Vagina (tissue), 2 donors: ENCODE measurements around the gene ANGEL1. TPM values are rescaled to one million over a fixed set of nuclear protein-coding genes. Genes with fewer than 3 reads are reported as not detected.

Experiments used
- DNase-seq, 2 donors: peaks; one replicate each; pipeline ENCODE4 v3.0.0-alpha.2; 2017; ENCODE audit errors: extremely low spot score in 2 of 2
- H3K27ac ChIP-seq: fragments of 200-600 bp; sonication (generic); one replicate; pipeline ENCODE4 v1.5.1; 2019
- H3K27me3 ChIP-seq: fragments of 200-600 bp; sonication (generic); one replicate; pipeline ENCODE4 v1.5.1; 2019
- H3K36me3 ChIP-seq, 2 donors: fragments of 200-600 bp; sonication (generic); one replicate each; pipeline ENCODE4 v1.5.1; 2017 to 2019
- H3K4me1 ChIP-seq: fragments of 200-600 bp; sonication (generic); one replicate; pipeline ENCODE4 v1.5.1; 2019
- H3K4me3 ChIP-seq, 2 donors: fragments of 200-600 bp; sonication (generic); 1 replicate in 1 of 2; 2 replicates in 1 of 2; pipeline ENCODE4 v1.5.1; 2016 to 2019
- H3K9me3 ChIP-seq: fragments of 200-600 bp; sonication (generic); one replicate; pipeline ENCODE4 v1.5.1; 2019
- POLR2A ChIP-seq, 2 donors: fragments of 450-650 bp; IDR thresholded peaks; one replicate each; pipeline ENCODE4 v1.6.1; 2017; ENCODE audit warnings: antibody characterized with exemption in 2 of 2, mild to moderate bottlenecking in 2 of 2, moderate library complexity in 2 of 2
- POLR2AphosphoS5 ChIP-seq, 2 donors: sonication (generic); formaldehyde crosslinking; IDR thresholded peaks; one replicate each; pipeline ENCODE4 v1.9.0; 2017; ENCODE audit warnings: antibody characterized with exemption in 2 of 2, mild to moderate bottlenecking in 2 of 2, low read depth in 1 of 2; ENCODE audit not compliant: insufficient read depth in 1 of 2
- intact Hi-C: fragments of 100-400 bp; cut with DNase I; formaldehyde crosslinking; loops from one replicate; pipeline ENCODE4 v1.15.1; 2023
- total RNA-seq: library from RNA; depleted of rRNA; stranded (reverse); fragments of >200 nt; gene quantifications from one replicate; pipeline ENCODE4 v1.2.3, GENCODE V29; 2016
- TF ChIP-seq, protein P1 (sequence below), 3 experiments: fragments of 450-650 bp in 2 of 3; fragments of 200-600 bp in 1 of 3; sonication (generic) in 1 of 3; IDR thresholded peaks; one replicate each; pipeline ENCODE4 v1.5.1; 2017 to 2019; ENCODE audit warnings: antibody characterized with exemption in 3 of 3, mild to moderate bottlenecking in 2 of 3, moderate library complexity in 2 of 3

Gene ANGEL1
- total RNA-seq, 1 donor from 2014 or later, result 13.0 TPM

DNA sequence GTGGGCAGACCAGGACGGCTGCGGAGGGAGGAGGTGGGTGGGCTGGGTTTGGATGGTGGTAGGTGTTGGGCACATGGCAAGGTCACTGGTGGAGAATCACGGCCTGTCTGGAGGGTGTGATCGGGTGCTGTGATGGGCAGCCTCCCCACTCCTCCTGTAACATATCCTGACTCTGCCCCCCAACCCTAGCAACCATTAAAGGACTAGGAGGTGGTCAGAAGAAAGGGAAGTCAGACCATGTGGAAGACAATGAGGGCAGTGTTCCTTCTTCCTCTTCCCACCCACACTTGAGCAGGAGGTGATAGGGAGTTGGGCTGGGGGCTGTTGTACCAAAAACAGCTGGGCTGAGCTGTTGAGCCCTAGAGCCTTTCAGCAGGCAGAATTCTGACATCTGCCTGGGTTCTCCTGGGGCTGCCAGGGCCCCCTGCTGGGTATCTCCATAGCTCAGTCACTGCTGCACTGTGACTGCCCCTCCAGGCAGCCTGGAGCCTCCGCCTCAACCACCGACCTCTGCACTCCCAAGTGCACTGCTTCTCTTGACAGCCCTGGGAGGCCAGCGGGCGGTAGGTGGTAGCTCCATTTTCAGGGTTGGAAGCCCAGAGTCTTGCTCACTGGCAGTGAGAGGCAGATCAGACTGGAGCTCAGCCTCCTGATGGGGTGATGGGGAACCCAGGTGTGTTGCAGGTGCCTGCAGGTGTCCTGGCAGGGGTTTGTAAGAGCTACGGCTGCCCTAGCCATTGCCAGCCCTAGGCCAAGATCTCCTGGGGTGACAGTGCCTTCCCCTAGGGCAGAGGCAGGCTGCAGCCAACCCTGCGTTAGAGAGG is 36.0 kb downstream of the ANGEL1 start:
- H3K4me1 ChIP-seq, result peaks cover 40% of the 10 kb centered on the region
- intact Hi-C loops, result no loop called here
- no peak overlapping the region for H3K4me3 ChIP-seq
- peaks cover 0 to 2% of the 10 kb centered on the region in 2 donors for H3K36me3 ChIP-seq
- DNase-seq, result peak in 1 of 2 donors; percentile 87
- H3K9me3 ChIP-seq, result no peaks in the 10 kb centered on the region
- H3K27me3 ChIP-seq, result no peaks in the 10 kb centered on the region
- H3K27ac ChIP-seq, result no peak overlapping the region
- TF ChIP-seq, protein P1, sequence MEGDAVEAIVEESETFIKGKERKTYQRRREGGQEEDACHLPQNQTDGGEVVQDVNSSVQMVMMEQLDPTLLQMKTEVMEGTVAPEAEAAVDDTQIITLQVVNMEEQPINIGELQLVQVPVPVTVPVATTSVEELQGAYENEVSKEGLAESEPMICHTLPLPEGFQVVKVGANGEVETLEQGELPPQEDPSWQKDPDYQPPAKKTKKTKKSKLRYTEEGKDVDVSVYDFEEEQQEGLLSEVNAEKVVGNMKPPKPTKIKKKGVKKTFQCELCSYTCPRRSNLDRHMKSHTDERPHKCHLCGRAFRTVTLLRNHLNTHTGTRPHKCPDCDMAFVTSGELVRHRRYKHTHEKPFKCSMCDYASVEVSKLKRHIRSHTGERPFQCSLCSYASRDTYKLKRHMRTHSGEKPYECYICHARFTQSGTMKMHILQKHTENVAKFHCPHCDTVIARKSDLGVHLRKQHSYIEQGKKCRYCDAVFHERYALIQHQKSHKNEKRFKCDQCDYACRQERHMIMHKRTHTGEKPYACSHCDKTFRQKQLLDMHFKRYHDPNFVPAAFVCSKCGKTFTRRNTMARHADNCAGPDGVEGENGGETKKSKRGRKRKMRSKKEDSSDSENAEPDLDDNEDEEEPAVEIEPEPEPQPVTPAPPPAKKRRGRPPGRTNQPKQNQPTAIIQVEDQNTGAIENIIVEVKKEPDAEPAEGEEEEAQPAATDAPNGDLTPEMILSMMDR (IDR thresholded peaks at IDR 0.05), result no peak
- TF ChIP-seq POLR2A (IDR thresholded peaks at IDR 0.05), result no peak
- no peak for TF ChIP-seq POLR2AphosphoS5 (IDR thresholded peaks at IDR 0.05; ENCODE audit: insufficient read depth in 1 of 2, low read depth in 1 of 2)

DNA sequence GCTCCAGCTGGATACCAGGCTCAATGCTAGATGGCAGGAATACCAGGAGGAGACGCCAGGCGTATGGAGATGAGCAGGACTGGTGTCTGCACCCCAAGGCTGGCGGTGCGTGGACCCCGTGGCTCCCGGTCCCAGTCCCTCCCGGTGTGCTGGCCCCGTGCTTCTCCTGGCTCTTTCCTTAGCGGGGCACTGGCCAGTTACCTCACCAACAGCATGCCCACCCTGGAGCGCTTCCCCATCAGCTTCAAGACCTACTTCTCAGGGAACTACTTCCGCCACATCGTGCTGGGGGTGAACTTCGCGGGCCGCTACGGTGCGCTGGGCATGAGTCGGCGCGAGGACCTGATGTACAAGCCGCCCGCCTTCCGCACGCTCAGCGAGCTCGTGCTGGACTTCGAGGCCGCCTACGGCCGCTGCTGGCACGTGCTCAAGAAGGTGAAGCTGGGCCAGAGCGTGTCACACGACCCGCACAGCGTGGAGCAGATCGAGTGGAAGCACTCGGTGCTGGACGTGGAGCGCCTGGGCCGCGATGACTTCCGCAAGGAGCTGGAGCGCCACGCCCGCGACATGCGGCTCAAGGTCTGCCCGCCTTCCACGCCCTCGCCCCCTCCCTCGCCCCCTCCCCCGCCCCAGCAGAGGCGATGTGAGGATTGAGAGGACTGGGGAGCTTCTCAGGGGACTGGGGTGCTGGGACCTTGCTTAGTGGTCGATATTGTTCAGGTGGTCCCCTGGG is 36.8 kb downstream of the ANGEL1 start:
- H3K27ac ChIP-seq, result no peak overlapping the region
- DNase-seq, result peak in 1 of 2 donors; percentile 94
- intact Hi-C loops, result no loop called here

DNA sequence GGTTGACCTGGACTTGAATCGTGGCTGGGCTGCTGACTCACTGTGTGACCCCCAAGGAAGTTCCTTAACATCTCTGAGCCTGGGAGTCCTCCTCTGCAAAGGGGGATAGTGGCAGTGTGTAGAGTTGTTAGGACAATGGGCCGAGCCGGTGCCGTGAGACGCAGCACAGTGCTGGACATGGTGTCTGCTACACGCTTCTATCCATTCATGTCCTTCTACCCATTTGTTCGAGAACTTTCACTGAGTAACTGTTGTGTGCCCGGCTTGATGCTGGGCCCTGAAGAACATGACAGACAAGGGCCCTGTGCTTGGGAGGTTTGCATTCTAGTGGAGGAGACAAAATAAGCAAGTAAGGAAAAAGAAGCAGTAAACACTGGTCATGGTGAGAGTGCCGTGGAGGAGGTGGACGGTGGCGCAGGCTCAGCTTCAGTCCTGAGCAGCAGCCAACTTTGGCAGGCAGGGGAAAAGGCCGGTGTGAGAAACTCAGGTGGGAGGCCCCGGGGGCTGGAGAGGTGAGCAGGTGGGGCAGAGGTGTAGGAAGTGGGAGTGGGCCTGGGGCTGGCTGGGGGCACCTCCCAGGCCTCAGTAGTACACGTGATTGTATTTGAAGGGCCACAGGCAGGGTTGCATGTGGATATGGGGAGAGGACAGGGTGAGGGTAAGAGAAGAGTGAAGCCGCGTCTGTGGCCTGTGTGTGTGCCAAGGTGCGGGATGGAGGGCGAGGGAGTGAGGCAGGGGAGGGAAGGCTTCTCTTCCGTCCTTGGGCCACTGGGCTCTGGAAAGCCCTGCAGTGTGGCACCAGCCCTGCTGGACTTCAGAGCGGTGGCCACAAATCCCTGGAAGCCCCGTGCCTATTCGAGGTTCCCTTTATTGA is 37.6 kb downstream of the ANGEL1 start:
- DNase-seq, result peak; percentile 84 to 90
- Histone ChIP-seq H3K36me3 (no peaks in the 10 kb centered on the region), H3K9me3 (no peaks in the 10 kb centered on the region), H3K4me1 (peaks cover 27% of the 10 kb centered on the region), H3K27ac (peak overlapping the region; percentile 42), H3K27me3 (no peaks in the 10 kb centered on the region), H3K4me3 (no peak overlapping the region)
- no peak for TF ChIP-seq POLR2A (IDR thresholded peaks at IDR 0.05)
- TF ChIP-seq, protein P1 (IDR thresholded peaks at IDR 0.05), result no peak
- no peak for TF ChIP-seq POLR2AphosphoS5 (IDR thresholded peaks at IDR 0.05; ENCODE audit: insufficient read depth in 1 of 2, low read depth in 1 of 2)
- intact Hi-C loops, result no loop called here

More for the DNA sequence above, 36.8 kb downstream of the ANGEL1 start:
- Histone ChIP-seq H3K4me1 (peaks cover 32% of the 10 kb centered on the region), H3K4me3 (no peak overlapping the region), H3K9me3 (no peaks in the 10 kb centered on the region), H3K27me3 (no peaks in the 10 kb centered on the region), H3K36me3 (no peaks in the 10 kb centered on the region)
- TF ChIP-seq POLR2A (IDR thresholded peaks at IDR 0.05) (no peak), POLR2AphosphoS5 (IDR thresholded peaks at IDR 0.05; ENCODE audit: insufficient read depth in 1 of 2, low read depth in 1 of 2) (no peak)

DNA sequence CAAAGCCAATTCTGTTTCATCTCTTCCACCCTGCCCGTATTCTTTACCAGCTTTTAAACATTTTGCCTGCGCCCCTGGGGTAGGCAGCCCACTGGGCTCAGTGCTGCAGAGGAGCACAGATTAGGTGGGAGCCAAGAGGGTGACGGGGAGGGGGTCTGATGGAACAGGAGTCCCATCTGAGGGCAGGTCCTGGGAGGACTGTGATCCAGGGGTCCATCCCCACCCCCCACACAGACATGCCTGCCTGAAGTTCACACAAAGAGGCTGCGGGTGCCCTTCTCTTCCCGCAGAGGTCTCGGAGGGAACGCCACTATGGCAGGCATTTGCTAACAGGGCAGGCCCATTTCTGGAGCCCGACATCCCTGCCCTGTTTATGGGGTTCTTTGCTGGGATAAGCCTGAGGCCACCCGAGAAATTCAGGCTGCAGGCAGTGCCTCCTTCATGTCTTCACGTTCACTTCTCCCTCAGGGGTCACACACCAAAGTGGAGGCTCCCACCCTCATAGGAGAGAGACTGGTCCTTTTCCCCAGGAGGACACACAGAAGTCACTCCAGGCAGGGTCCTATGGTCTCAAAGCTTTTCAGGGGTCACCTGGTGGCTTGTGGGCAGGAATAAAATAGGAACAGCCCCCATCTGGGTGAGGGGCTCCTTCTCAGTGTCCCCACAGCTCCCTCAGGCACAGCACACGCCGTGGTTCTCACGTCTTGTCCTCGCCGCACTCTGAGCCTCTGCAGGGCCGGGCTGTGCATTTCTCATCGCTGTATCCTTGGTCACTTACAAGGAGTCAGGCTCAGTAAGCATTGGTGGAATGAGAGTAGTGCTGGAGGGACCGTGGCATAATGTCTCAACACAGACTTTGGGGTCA is 38.5 kb downstream of the ANGEL1 start:
- TF ChIP-seq, protein P1 (IDR thresholded peaks at IDR 0.05), result no peak
- TF ChIP-seq POLR2AphosphoS5 (IDR thresholded peaks at IDR 0.05; ENCODE audit: insufficient read depth in 1 of 2, low read depth in 1 of 2) (no peak), POLR2A (IDR thresholded peaks at IDR 0.05) (no peak)
- Histone ChIP-seq H3K4me1 (peaks cover 27% of the 10 kb centered on the region), H3K36me3 (no peaks in the 10 kb centered on the region), H3K27me3 (no peaks in the 10 kb centered on the region), H3K9me3 (no peaks in the 10 kb centered on the region), H3K4me3 (no peak overlapping the region), H3K27ac (peak overlapping the region; percentile 42)
- intact Hi-C loops, result no loop called here
- peak; percentile 79 to 83 for DNase-seq
